K562 (cell line): ENCODE measurements around the gene BCL2L1. TPM values are rescaled to one million over a fixed set of nuclear protein-coding genes. Genes with fewer than 3 reads are reported as not detected.

Source experiments
- ASH1L ChIP-seq: fragments of 450-650 bp; IDR thresholded peaks from 2 replicates; pipeline ENCODE4 v1.6.1; 2018; ENCODE audit warnings: borderline replicate concordance, mild to moderate bottlenecking, low read depth; ENCODE audit not compliant: partially characterized antibody
- CBX5 ChIP-seq: IDR thresholded peaks from 2 replicates; pipeline ENCODE4 v1.6.1; 2014; ENCODE audit warnings: low read depth, borderline replicate concordance
- ELF1 ChIP-seq: fragments of 200-800 bp; sonication (Bioruptor generic); IDR thresholded peaks from 2 replicates; pipeline ENCODE4 v1.6.1; 2016; ENCODE audit warnings: missing genetic modification characterization, missing compliant biosample characterization
- ELF4 ChIP-seq: fragments of 450-650 bp; formaldehyde crosslinking; IDR thresholded peaks from 2 replicates; pipeline ENCODE4 v1.4.0; 2022; ENCODE audit warnings: missing genetic modification characterization
- HSF4 ChIP-seq: fragments of 250-450 bp; sonication (Bioruptor Pico); IDR thresholded peaks from 2 replicates; pipeline ENCODE4 v2.1.2; 2022; ENCODE audit warnings: mild to moderate bottlenecking, moderate library complexity, borderline replicate concordance
- KHSRP ChIP-seq: fragments of 450-650 bp; IDR thresholded peaks from 2 replicates; pipeline ENCODE4 v1.6.1; 2017
- NFE2L1 ChIP-seq: fragments of 450-650 bp; IDR thresholded peaks from 2 replicates; pipeline ENCODE4 v1.6.1; 2016; ENCODE audit warnings: missing genetic modification characterization, low read depth, mild to moderate bottlenecking, missing compliant biosample characterization, moderate library complexity, borderline replicate concordance
- SIX5 ChIP-seq, 2 experiments: IDR thresholded peaks; 2 replicates each; pipeline ENCODE4 v1.6.1; 2011; ENCODE audit warnings: low read length in 2 of 2, borderline replicate concordance in 1 of 2, low read depth in 1 of 2, mild to moderate bottlenecking in 1 of 2, moderate library complexity in 1 of 2; ENCODE audit not compliant: insufficient read depth in 1 of 2
- TBP ChIP-seq: optimal IDR thresholded peaks from 2 replicates; pipeline ENCODE3; 2011; ENCODE audit warnings: low read depth, low read length, improper control_type of control experiment
- ZBTB26 ChIP-seq: fragments of 450-650 bp; formaldehyde crosslinking; IDR thresholded peaks from 2 replicates; pipeline ENCODE4 v1.4.0; 2022; ENCODE audit warnings: missing genetic modification characterization
- ZBTB40 ChIP-seq, 2 experiments: fragments of 450-650 bp in 1 of 2; sonication (generic) in 1 of 2; formaldehyde crosslinking in 1 of 2; IDR thresholded peaks; 2 replicates each; pipeline versions ENCODE4 v1.7.1 to v1.9.0; 2016 to 2022; ENCODE audit warnings: inconsistent platforms in 1 of 2, mild to moderate bottlenecking in 1 of 2, missing genetic modification reagents in 1 of 2
- ZNF444 ChIP-seq: fragments of 250-450 bp; sonication (Bioruptor Pico); IDR thresholded peaks from 2 replicates; pipeline ENCODE4 v1.4.0; 2020; ENCODE audit warnings: mild to moderate bottlenecking, moderate library complexity
- polyA plus RNA-seq, 8 experiments: library from polyadenylated mRNA; depleted of rRNA in 4 of 8; stranded (reverse) in 5 of 8; unstranded in 3 of 8; fragments of >200 nt; fragmentation: Nextera tagmentation in 2 of 8; fragmentation: Illumina TruSeq in 1 of 8; extraction: Ambion mirVana in 2 of 8; extraction: Trizol in 1 of 8; gene quantifications; 2 replicates each; pipeline versions ENCODE4 v1.2.1 to v1.2.3, GENCODE V29; 2011 to 2014; ENCODE audit warnings: inconsistent platforms in 1 of 8, missing spikeins in 1 of 8
- total RNA-seq, 7 experiments: library from RNA; depleted of rRNA in 6 of 7; stranded (reverse); fragments of >200 nt in 6 of 7; fragmentation: Illumina TruSeq in 2 of 7; extraction: Trizol in 2 of 7; gene quantifications; 2 replicates each; pipeline versions ENCODE4 v1.2.1 to v1.2.3, GENCODE V29; 2011 to 2021; ENCODE audit warnings: low replicate concordance in 1 of 7

The BCL2L1 gene
- total and polyA plus RNA-seq, 9 of the 15 experiments (the other 6 are each of a cell fraction or from before 2014, with no cell fraction given), result 3.3 to 182 (median 120) TPM

- TF ChIP-seq ZBTB40 (IDR thresholded peaks at IDR 0.05) (no peak), ZBTB40 (CRISPR knock-in tag; IDR thresholded peaks at IDR 0.05) (no peak), ELF1 (tag) (no peak), CBX5 (no peak), NFE2L1 (no peak), KHSRP (no peak), TBP (no peak), ASH1L (no peak), ZBTB26 (CRISPR knock-in tag) (no peak), SIX5 (IDR thresholded peaks at IDR 0.05; ENCODE audit: borderline replicate concordance in 1 of 2, insufficient read depth in 1 of 2, low read depth in 1 of 2, low read length in 2 of 2) (no peak), ZNF444 (CRISPR knock-in tag) (no peak), HSF4 (CRISPR knock-in tag) (no peak), ELF4 (CRISPR knock-in tag) (0 out of 2 replicates have a peak, but pooled peaks have one; percentile 35)
These were observed 1.9 kb downstream of the BCL2L1 start (continued) for GRCh38 chr20:31720486-31721407.
